ENCODE measurements around the gene FAM72C. TPM values are rescaled to one million over a fixed set of nuclear protein-coding genes. Genes with fewer than 3 reads are reported as not detected.
"Not testable (repeated sequence)": the region's sequence is repeated elsewhere in the genome, so short reads cannot be mapped to it uniquely, and the experiment has no call there.

Gene FAM72C
- total and polyA plus RNA-seq, 12 donors, result 0.08 to 1.3 (median 0.44) TPM; not detected in 3

- WGBS, 4 donors, result no CpG with 5 or more reads among the region's 3 CpGs
- H3K4me3 ChIP-seq; H3K27me3 ChIP-seq; H3K27ac ChIP-seq; H3K9me3 ChIP-seq (replicated peaks in 1 of 3); intact Hi-C loops (cut with DNase I); DNase-seq; H3K36me3 ChIP-seq (replicated peaks in 1 of 2); H3K4me1 ChIP-seq (replicated peaks in 1 of 2): not testable (repeated sequence)
Observed at GRCh38 chr1:143945253-143945652, 26.5 kb downstream of the FAM72C start.

DNA sequence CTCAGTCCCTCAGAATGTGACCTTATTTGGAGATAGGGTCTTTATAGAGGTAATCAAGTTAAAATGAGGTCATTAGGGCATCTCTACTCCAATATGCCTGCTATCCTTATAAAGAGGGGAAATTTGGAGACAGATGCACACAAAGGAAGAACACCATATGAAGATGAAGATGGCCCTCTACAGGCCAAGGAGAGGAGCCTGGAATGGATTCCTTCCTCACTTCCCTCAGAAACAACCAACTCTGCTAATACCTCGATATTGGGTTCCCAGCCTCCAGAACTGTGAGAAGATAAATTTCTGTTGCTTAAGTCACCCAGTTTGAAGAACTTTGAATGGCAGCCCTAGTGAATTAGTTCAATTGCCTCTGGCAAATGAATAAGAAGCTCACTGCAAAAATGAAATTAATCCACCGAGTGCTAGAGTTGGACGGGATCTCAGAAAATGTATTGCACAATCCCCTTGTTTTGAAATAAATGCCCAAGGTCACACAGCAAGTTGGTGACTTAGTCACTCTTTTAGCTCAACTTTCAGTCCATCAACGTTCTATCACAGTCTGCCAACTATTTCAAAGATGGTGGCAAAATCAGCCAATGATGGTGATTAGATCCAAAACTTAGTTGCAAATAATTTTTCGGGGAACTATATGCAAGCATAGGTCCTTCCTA lies 27.1 kb downstream of the FAM72C start:
- DNase-seq; H3K27me3 ChIP-seq; H3K4me1 ChIP-seq (replicated peaks in 1 of 2); H3K9me3 ChIP-seq (replicated peaks in 1 of 3); H3K4me3 ChIP-seq; intact Hi-C loops (cut with DNase I); H3K27ac ChIP-seq; H3K36me3 ChIP-seq (replicated peaks in 1 of 2): not testable (repeated sequence)
- no CpG with 5 or more reads among the region's 5 CpGs for WGBS, 4 donors

GRCh38 chr1:143943319-143943978 lies 28.3 kb downstream of the FAM72C start:
- H3K27me3 ChIP-seq; DNase-seq; H3K9me3 ChIP-seq (replicated peaks in 1 of 3); intact Hi-C loops (cut with DNase I); H3K4me1 ChIP-seq (replicated peaks in 1 of 2); H3K4me3 ChIP-seq; H3K27ac ChIP-seq; H3K36me3 ChIP-seq (replicated peaks in 1 of 2): not testable (repeated sequence)
- no CpG with 5 or more reads among the region's 7 CpGs for WGBS, 4 donors

- H3K4me1 ChIP-seq (replicated peaks in 1 of 2); DNase-seq; H3K9me3 ChIP-seq (replicated peaks in 1 of 3); H3K4me3 ChIP-seq; intact Hi-C loops (cut with DNase I); H3K36me3 ChIP-seq (replicated peaks in 1 of 2); H3K27ac ChIP-seq; H3K27me3 ChIP-seq: not testable (repeated sequence)
- no CpG with 5 or more reads among the region's 1 CpG for WGBS, 4 donors
Observed at GRCh38 chr1:143942238-143942860, 29.4 kb downstream of the FAM72C start.

DNA sequence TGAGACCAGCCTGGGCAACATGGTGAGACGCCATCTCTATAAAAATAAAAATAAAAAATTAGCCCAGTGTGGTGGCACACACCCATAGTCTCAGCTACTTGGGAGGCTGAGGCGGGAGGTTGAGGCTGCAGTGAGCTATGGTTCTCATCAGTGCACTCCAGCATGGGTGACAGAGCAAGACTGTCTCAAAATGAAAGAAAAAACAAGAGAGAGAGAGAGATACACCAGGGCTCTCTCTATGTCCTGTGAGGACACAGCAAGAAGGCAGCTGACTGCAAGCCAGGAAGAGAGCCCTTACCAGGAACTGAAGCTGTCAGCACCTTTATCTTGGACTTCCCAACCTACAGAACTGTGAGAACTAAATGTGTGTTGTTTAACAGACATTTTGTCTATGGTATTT lies 32.1 kb downstream of the FAM72C start:
- H3K27me3 ChIP-seq; H3K4me1 ChIP-seq (replicated peaks in 1 of 2); H3K36me3 ChIP-seq (replicated peaks in 1 of 2); H3K9me3 ChIP-seq (replicated peaks in 1 of 3); DNase-seq; intact Hi-C loops (cut with DNase I); H3K4me3 ChIP-seq; H3K27ac ChIP-seq: not testable (repeated sequence)
- WGBS, 4 donors, result no CpG with 5 or more reads among the region's 2 CpGs

DNA sequence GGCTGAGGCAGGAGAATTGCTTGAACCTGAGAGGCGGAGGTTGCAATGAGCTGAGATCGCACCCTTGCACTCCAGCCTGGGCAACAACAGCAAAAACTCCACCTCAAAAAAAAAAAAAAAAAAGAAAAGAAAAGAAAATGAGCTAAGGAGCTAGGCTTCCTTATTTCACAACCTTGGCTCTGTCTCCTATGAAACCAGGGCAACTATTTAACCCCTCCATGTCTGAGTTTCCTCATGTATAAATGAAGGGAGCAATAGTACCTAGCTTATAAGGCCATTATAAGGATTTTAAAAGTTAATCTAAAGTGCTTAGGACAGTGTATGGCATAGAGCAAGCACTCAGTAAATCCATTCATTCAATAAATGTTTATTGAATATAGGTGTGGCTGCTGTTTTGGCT lies 32.9 kb downstream of the FAM72C start:
- H3K9me3 ChIP-seq (replicated peaks in 1 of 3); H3K4me3 ChIP-seq; H3K27me3 ChIP-seq; H3K36me3 ChIP-seq (replicated peaks in 1 of 2); DNase-seq; H3K27ac ChIP-seq; H3K4me1 ChIP-seq (replicated peaks in 1 of 2); intact Hi-C loops (cut with DNase I): not testable (repeated sequence)
- no CpG with 5 or more reads among the region's 2 CpGs for WGBS, 4 donors

GRCh38 chr1:143936457-143937115 lies 35.2 kb downstream of the FAM72C start:
- H3K4me3 ChIP-seq; H3K27me3 ChIP-seq; H3K27ac ChIP-seq; H3K4me1 ChIP-seq (replicated peaks in 1 of 2); H3K9me3 ChIP-seq (replicated peaks in 1 of 3); H3K36me3 ChIP-seq (replicated peaks in 1 of 2); intact Hi-C loops (cut with DNase I): not testable (repeated sequence)
- peak; percentile 35 to 85 (median 59) for DNase-seq
- TF ChIP-seq CTCF (IDR thresholded peaks at IDR 0.05), result peak in 2 of 6 experiments; percentile 22 to 42
- 0 to 9% (median 1%) methylated on average over 2 to 4 of the region's 8 CpGs for WGBS, 4 donors

DNA sequence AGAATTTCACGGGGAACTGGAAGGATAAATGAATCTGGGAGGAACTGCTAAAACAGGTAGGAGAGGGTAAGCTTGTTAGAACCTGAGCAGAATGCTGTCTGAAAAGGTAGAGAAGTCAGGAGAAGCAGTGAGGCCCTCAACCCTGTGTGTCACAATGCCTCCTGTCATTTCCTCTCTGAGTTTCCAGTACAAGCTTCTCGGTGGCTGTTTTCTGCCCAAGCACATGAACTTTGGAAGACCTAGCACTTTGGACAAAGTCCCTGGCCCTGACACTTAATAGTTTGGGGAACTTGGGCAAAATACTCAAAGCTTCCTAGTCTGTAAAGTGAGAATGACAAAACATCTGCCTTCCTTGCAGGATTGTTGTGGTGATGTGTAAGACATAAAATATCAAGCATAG lies 52.7 kb downstream of the FAM72C start:
- H3K4me1 ChIP-seq (replicated peaks in 1 of 2); H3K27me3 ChIP-seq; H3K4me3 ChIP-seq; H3K27ac ChIP-seq; DNase-seq; H3K9me3 ChIP-seq (replicated peaks in 1 of 3); intact Hi-C loops (cut with DNase I); H3K36me3 ChIP-seq (replicated peaks in 1 of 2): not testable (repeated sequence)
- WGBS, 4 donors, result no CpG with 5 or more reads among the region's 2 CpGs

- DNase-seq; H3K27me3 ChIP-seq; H3K4me1 ChIP-seq (replicated peaks in 1 of 2); H3K36me3 ChIP-seq (replicated peaks in 1 of 2); H3K27ac ChIP-seq; H3K9me3 ChIP-seq (replicated peaks in 1 of 3); H3K4me3 ChIP-seq; intact Hi-C loops (cut with DNase I): not testable (repeated sequence)
- WGBS, 4 donors, result 62 to 75% methylated on average over 1 of the region's 3 CpGs; no CpG with 5 or more reads in 2 of the 4 donors
Observed at GRCh38 chr1:143918552-143918951, 53.2 kb downstream of the FAM72C start.

- H3K9me3 ChIP-seq (replicated peaks in 1 of 3); H3K4me3 ChIP-seq; H3K36me3 ChIP-seq (replicated peaks in 1 of 2); H3K27me3 ChIP-seq; H3K4me1 ChIP-seq (replicated peaks in 1 of 2); intact Hi-C loops (cut with DNase I); H3K27ac ChIP-seq; DNase-seq: not testable (repeated sequence)
- 96 to 99% (median 96%) methylated on average over 7 of the region's 7 CpGs for WGBS, 4 donors
Observed at GRCh38 chr1:143913705-143914104, 58.1 kb downstream of the FAM72C start.
